IPS-NIHi11 (cell line): ENCODE data around the gene UNK.
"Not testable (repeated sequence)": the region's sequence is repeated elsewhere in the genome, so short reads cannot be mapped to it uniquely, and the experiment has no call there.

Experiments used
- DNase-seq: peaks from one replicate; pipeline ENCODE4 v3.0.0; 2012; ENCODE audit warnings: mixed read lengths, low spot score

The UNK gene

GRCh38 chr17:75837899-75838298 lies 53.3 kb downstream of the UNK start:
- DNase-seq = no peak

- no peak for DNase-seq
Measured at GRCh38 chr17:75838410-75838809, 53.8 kb downstream of the UNK start.

DNA sequence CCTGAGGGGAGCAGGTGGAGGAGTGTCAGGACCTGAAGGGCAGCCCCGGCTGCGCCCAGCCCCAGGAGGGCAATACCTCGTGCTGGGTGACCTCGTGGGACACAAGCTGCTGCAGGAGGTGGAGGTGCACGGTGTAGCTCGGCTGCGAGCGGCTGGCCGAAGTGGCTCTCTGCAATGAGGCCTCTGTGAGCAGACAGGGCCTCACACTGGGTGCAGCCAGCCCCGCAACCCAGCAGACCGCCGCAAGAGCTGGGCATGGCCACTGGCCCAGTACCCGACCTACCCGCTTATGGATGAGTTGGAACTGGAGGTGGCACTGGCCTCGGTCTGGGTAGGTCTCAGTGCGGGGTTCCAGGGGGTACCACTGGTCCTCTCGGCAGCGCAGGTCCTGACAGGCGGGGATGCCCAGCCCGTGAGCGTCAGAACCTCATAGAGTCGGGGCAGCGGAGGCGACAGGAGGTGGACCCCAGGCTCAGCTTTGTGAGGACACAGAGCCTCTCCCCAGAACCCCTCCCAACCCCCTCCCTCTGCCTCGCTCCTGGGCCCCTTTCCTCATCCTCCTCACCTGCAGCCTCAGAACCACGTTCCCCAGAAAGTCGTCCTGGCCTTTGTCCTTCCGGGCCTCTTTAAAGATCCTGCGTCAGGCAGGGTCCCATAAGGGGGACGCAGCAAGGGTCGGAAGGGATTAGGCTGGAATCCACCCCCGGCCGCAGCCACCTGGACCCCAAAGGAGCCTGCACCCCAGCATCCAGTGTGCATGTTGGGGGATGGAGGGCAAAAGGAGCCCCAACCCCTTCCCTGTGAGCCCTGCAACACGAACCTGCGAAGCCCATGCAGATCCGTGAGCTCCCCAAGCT lies 55.6 kb downstream of the UNK start:
- DNase-seq = no peak

DNA sequence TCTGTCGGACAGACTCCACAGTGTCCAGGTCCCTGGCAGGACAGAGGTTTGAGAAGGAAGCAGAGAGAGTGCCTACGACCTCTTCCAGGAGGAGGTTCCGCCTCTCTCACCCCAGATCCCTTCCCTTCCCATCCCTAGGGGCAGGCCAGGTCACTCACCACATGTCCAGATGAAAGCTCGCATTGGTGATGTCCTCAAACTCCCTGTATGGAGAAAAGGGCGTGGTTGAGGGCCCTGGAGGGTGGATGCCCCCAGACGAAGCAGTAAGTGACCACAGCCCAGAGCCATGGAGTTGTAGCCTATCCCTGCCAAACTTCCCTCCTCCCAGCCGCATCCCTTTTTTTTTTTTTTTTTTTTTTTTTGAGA lies 56.2 kb downstream of the UNK start:
- no peak for DNase-seq

GRCh38 chr17:75842411-75842810 lies 57.8 kb downstream of the UNK start:
- no peak for DNase-seq

GRCh38 chr17:75842963-75843576 lies 58.5 kb downstream of the UNK start:
- no peak for DNase-seq

GRCh38 chr17:75843577-75844529 lies 59.2 kb downstream of the UNK start, which contains the start of gene UNC13D:
UNC13D (minus strand) TSS chr17:75844404; CDS start chr17:75844337, 67 bp downstream.
- DNase-seq = peak; percentile 6

- DNase-seq = peak; percentile 74
Measured at GRCh38 chr17:75844530-75845057, 60.0 kb downstream of the UNK start.

- DNase-seq = peak; percentile 91
Measured at GRCh38 chr17:75845058-75845711, 60.6 kb downstream of the UNK start.

DNA sequence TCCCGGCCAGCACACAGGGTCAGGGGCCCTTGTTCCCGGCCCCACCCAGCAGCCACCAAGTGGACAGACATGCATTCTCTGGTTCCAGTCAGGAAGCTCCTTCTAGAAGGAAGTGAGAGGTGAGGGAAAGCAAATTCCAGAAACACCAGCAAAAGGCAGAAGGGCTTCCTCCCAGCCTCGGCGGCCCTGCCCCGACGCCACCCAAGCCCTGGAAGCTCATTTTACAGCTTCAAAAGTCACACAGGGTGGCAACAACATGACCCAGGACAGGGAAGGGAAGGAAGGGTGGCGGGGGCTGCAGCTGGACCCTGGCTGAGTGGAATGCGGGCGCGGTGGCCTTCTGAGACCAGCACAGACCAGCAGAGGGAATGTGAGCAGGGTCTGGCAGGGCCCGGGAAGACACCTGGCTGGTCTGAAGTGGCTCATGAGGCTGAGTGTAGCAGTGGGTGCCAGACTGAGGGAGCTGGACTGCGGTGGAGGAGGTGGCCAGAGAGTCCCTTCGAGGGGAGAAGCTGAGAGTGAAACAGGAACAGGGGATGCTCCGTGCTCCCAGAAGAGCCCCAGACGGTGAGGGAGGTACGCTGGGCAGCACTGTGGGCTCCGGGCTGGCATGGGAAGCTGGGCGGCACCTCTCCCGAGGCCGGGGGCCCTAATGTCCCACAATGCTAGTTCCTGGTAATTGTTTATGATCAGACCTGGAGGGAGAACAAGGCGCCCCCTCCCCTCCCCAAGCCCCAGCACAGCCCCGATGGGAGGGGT lies 61.5 kb downstream of the UNK start:
- peak; percentile 10 for DNase-seq

- DNase-seq = no peak
Measured at GRCh38 chr17:75846692-75847613, 62.3 kb downstream of the UNK start.

GRCh38 chr17:75847614-75848522 lies 63.3 kb downstream of the UNK start:
- no peak for DNase-seq

GRCh38 chr17:75848523-75849278 lies 64.1 kb downstream of the UNK start:
- DNase-seq = peak; percentile 70

GRCh38 chr17:75849279-75849646 lies 64.7 kb downstream of the UNK start:
- no peak for DNase-seq

GRCh38 chr17:75849724-75850123 lies 65.1 kb downstream of the UNK start:
- DNase-seq = no peak

DNA sequence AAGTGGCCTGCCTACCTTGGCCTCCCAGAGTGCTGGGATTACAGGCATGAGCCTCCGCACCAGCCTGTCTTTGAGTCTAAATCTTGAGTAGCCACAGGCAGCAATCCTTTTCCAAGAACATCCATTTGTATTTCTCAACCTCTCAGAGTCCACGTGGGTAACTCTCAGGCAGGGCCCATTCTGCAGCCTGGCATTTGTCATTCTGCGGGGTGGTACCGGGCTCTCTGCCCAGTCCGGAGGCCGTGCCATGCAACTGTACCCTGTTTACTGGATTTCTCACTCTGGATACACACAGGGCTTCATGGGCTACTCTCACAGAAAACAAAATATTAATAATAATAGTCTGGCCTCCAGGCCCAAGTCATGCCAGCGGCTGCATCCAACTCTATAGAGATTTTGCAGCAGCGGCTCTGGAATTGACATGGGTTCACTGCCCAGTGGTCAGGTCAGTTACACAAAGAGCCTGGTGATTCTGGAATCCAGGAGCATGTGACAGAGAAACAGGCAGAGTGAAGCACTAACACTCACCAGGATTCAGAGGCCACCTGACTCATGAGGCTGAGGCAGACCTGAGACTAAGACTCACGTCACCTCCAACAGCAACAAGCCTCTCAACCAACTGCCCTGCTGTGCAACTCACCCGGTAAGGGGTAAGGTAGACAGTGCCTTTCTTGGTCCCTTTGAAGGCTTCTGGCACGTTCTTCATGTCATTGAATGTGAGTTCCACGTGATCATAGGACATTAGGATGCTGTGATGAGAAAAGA lies 66.5 kb downstream of the UNK start:
- no peak for DNase-seq

DNA sequence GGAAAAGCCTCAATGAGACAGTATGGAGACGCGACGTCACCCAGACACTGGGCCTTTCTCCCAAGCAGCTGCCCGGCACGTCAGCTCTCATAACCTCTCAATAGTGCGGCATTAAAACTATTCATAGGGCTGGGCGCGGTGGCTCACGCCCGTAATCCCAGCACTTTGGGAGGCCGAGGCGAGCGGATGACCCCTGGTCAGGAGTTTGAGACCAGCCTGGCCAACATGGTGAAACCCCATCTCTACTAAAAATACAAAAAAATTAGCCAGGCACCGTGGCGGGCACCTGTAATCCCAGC lies 67.0 kb downstream of the UNK start:
- not testable (repeated sequence) for DNase-seq
